HCT116 (cell line): Measurements from ENCODE around the gene SUGCT. TPM values are rescaled to one million over a fixed set of nuclear protein-coding genes. Genes with fewer than 3 reads are reported as not detected.

Experiments used
- ATAC-seq: fragments of 200-7000 bp; cut with Tn5 transposase; 2 replicates; pipeline ENCODE4 v1.9.1; 2020; ENCODE audit warnings: mild to moderate bottlenecking, moderate library complexity
- BruUV-seq: library from RNA; stranded (reverse); fragments of 400-500 nt; replicated peaks from 2 replicates; lab custom pipeline; 2021; lab: Mats Ljungman, UMichigan
- CTCF ChIA-PET: fragments of 300-600 bp; sonication (Branson Sonifier 250); formaldehyde crosslinking; loops from one replicate; lab custom pipeline; 2021; ENCODE audit warnings: antibody characterized with exemption; lab: Charles Lee
- POLR2A ChIA-PET: fragments of 300-600, 350-600 bp; sonication (Branson Sonifier 250); formaldehyde crosslinking; loops from one replicate; lab custom pipeline; 2021; ENCODE audit warnings: antibody characterized with exemption; lab: Charles Lee
- RAD21 ChIA-PET, 2 experiments: fragments of 300-600 bp; sonication (Branson Sonifier 250); formaldehyde crosslinking; loops; one replicate each; lab custom pipeline; 2023; ENCODE audit warnings: low total read pairs in 2 of 2; ENCODE audit not compliant: uncharacterized antibody in 2 of 2, unreplicated experiment in 2 of 2, low non-redundant PET in 1 of 2; lab: Charles Lee
- DNase-seq: peaks from one replicate; pipeline ENCODE4 v3.0.0-alpha.2; 2010; ENCODE audit warnings: low read depth, low spot score
- H2AFZ ChIP-seq: fragments of 200-600 bp; shearing (Covaris generic), sonication (generic); 2 replicates; pipeline ENCODE4 v1.6.1; 2017; ENCODE audit warnings: low read depth, mixed run types, mixed read lengths, antibody characterized with exemption, low read length; ENCODE audit not compliant: poor library complexity, severe bottlenecking
- H3K27ac ChIP-seq: 2 replicates; pipeline ENCODE4 v1.5.1; 2012; ENCODE audit warnings: low read depth, low read length
- H3K27me3 ChIP-seq: fragments of 200-600 bp; sonication (generic); 2 replicates; pipeline ENCODE4 v1.6.1; 2016; ENCODE audit warnings: mixed run types, low read length, mixed read lengths; ENCODE audit not compliant: insufficient read depth
- H3K36me3 ChIP-seq, 2 experiments: fragments of 200-500 bp in 1 of 2; fragments of 200-600 bp in 1 of 2; sonication (Bioruptor generic) in 1 of 2; sonication (generic) in 1 of 2; 2 replicates each; pipeline versions ENCODE4 v1.5.1 to v1.6.1; 2014 to 2016; ENCODE audit warnings: low read length in 2 of 2, inconsistent platforms in 1 of 2, mixed read lengths in 1 of 2, mixed run types in 1 of 2; ENCODE audit not compliant: insufficient read depth in 2 of 2, control insufficient read depth in 1 of 2
- H3K4me1 ChIP-seq, 2 experiments: fragments of 200-600 bp in 1 of 2; sonication (generic) in 1 of 2; 2 replicates each; pipeline versions ENCODE4 v1.5.1 to v1.6.1; 2012 to 2017; ENCODE audit warnings: low read length in 2 of 2, inconsistent platforms in 1 of 2, mild to moderate bottlenecking in 1 of 2, mixed read lengths in 1 of 2, mixed run types in 1 of 2, moderate library complexity in 1 of 2; ENCODE audit not compliant: insufficient read depth in 2 of 2, control insufficient read depth in 1 of 2
- H3K4me2 ChIP-seq: fragments of 200-600 bp; sonication (generic); 2 replicates; pipeline ENCODE4 v1.6.1; 2017; ENCODE audit warnings: mixed run types, low read length, mixed read lengths
- H3K4me3 ChIP-seq, 2 experiments: fragments of 200-600 bp in 1 of 2; sonication (generic) in 1 of 2; replicated peaks in 1 of 2; 2 replicates each; pipeline ENCODE4 v1.5.1; 2011 to 2016; ENCODE audit warnings: low read length in 2 of 2, control low read depth in 1 of 2, low read depth in 1 of 2, mild to moderate bottlenecking in 1 of 2, mixed read lengths in 1 of 2, mixed run types in 1 of 2
- H3K79me2 ChIP-seq: fragments of 200-600 bp; sonication (generic); 2 replicates; pipeline ENCODE4 v1.6.1; 2017; ENCODE audit warnings: mild to moderate bottlenecking, mixed run types, low read length, moderate library complexity, mixed read lengths; ENCODE audit not compliant: insufficient read depth
- H3K9ac ChIP-seq: fragments of 200-600 bp; sonication (generic); 2 replicates; pipeline ENCODE4 v1.6.1; 2016; ENCODE audit warnings: low read length, mixed read lengths
- H3K9me2 ChIP-seq: fragments of 200-600 bp; sonication (generic), shearing (Covaris generic); 2 replicates; pipeline ENCODE4 v1.6.1; 2017; ENCODE audit warnings: mixed run types, mild to moderate bottlenecking, moderate library complexity; ENCODE audit not compliant: insufficient read depth
- H3K9me3 ChIP-seq, 2 experiments: fragments of 200-500 bp in 1 of 2; fragments of 200-600 bp in 1 of 2; sonication (Bioruptor generic) in 1 of 2; sonication (generic) in 1 of 2; 2 replicates each; pipeline ENCODE4 v1.6.1; 2014 to 2017; ENCODE audit warnings: low read length in 2 of 2, mixed read lengths in 2 of 2, inconsistent platforms in 1 of 2, low read depth in 1 of 2, mild to moderate bottlenecking in 1 of 2, mixed run types in 1 of 2, moderate library complexity in 1 of 2; ENCODE audit not compliant: control insufficient read depth in 1 of 2, insufficient read depth in 1 of 2
- H4K20me1 ChIP-seq: fragments of 200-600 bp; sonication (generic), shearing (Covaris generic); 2 replicates; pipeline ENCODE4 v1.6.1; 2017; ENCODE audit warnings: mixed run types, mild to moderate bottlenecking, moderate library complexity; ENCODE audit not compliant: insufficient read depth
- CBX3 ChIP-seq: IDR thresholded peaks from 2 replicates; pipeline ENCODE4 v1.6.1; 2012; ENCODE audit warnings: low read depth
- CEBPB ChIP-seq: IDR thresholded peaks from 2 replicates; pipeline ENCODE4 v1.6.1; 2012; ENCODE audit warnings: low read depth
- EGR1 ChIP-seq: IDR thresholded peaks from 2 replicates; pipeline ENCODE4 v1.6.1; 2012; ENCODE audit warnings: low read depth
- ELF1 ChIP-seq: IDR thresholded peaks from 2 replicates; pipeline ENCODE4 v1.6.1; 2012; ENCODE audit warnings: low read depth, borderline replicate concordance
- EZH2 ChIP-seq: fragments of 200-600 bp; sonication (generic); IDR thresholded peaks from 2 replicates; pipeline ENCODE4 v1.6.1; 2017; ENCODE audit warnings: antibody characterized with exemption, mixed run types
- EZH2phosphoT487 ChIP-seq: fragments of 200-600 bp; IDR thresholded peaks from 2 replicates; pipeline ENCODE4 v1.6.1; 2018; ENCODE audit warnings: antibody characterized with exemption, borderline replicate concordance
- JUND ChIP-seq: IDR thresholded peaks from 2 replicates; pipeline ENCODE4 v1.6.1; 2012
- MAX ChIP-seq: IDR thresholded peaks from 2 replicates; pipeline ENCODE4 v1.6.1; 2012
- POLR2A ChIP-seq: IDR thresholded peaks from 2 replicates; pipeline ENCODE4 v1.7.0; 2011; ENCODE audit warnings: borderline replicate concordance; ENCODE audit not compliant: insufficient read depth, insufficient read length; ENCODE audit errors: extremely low read depth
- POLR2AphosphoS5 ChIP-seq: IDR thresholded peaks from 2 replicates; pipeline ENCODE4 v1.6.1; 2011; ENCODE audit warnings: mild to moderate bottlenecking, low read depth, low read length, moderate library complexity
- REST ChIP-seq: IDR thresholded peaks from 2 replicates; pipeline ENCODE4 v1.6.1; 2012; ENCODE audit warnings: low read depth
- SIN3A ChIP-seq: IDR thresholded peaks from 2 replicates; pipeline ENCODE4 v1.6.1; 2012; ENCODE audit warnings: low read depth
- SP1 ChIP-seq: IDR thresholded peaks from 2 replicates; pipeline ENCODE4 v1.6.1; 2012; ENCODE audit warnings: low read depth
- SRF ChIP-seq: IDR thresholded peaks from 2 replicates; pipeline ENCODE4 v1.6.1; 2012; ENCODE audit warnings: low read depth
- YY1 ChIP-seq: IDR thresholded peaks from 2 replicates; pipeline ENCODE4 v1.6.1; 2011; ENCODE audit warnings: low read length, low read depth, moderate library complexity, mild to moderate bottlenecking; ENCODE audit not compliant: insufficient replicate concordance; ENCODE audit errors: extremely low read depth
- ZBTB33 ChIP-seq: IDR thresholded peaks from 2 replicates; pipeline ENCODE4 v1.6.1; 2011; ENCODE audit warnings: mild to moderate bottlenecking, low read length, moderate library complexity; ENCODE audit not compliant: insufficient replicate concordance; ENCODE audit errors: extremely low read depth
- ZNF274 ChIP-seq: fragments of 200-500 bp; sonication (Bioruptor generic); IDR thresholded peaks from 2 replicates; pipeline ENCODE4 v1.6.1; 2014; ENCODE audit warnings: mild to moderate bottlenecking, low read depth, low read length, inconsistent platforms
- intact Hi-C: fragments of 100-400 bp; cut with micrococcal nuclease; formaldehyde crosslinking; loops from 2 replicates; pipeline ENCODE4 v1.10.0; 2022
- total RNA-seq: library from RNA; stranded (reverse); gene quantifications from one replicate; pipeline ENCODE4 v1.2.1, GENCODE V29; 2021; ENCODE audit not compliant: unreplicated experiment

Gene SUGCT
- total RNA-seq, 1 experiment from 2014 or later, result 4.4 TPM

GRCh38 chr7:40786909-40787308 is 652.1 kb downstream of the SUGCT start:
- Histone ChIP-seq H3K9ac (no peak overlapping the region), H3K79me2 (no peaks in the 10 kb centered on the region), H3K4me2 (no peak overlapping the region), H3K27me3 (no peaks in the 10 kb centered on the region), H3K27ac (no peak overlapping the region), H3K9me2 (no peaks in the 10 kb centered on the region), H3K4me1 (no peaks in the 10 kb centered on the region), H3K9me3 (no peaks in the 10 kb centered on the region), H3K4me3 (no peak overlapping the region), H3K36me3 (no peaks in the 10 kb centered on the region), H4K20me1 (no peaks in the 10 kb centered on the region), H2AFZ (no peak overlapping the region)
- DNase-seq (no peak), ATAC-seq (no peak)
- CTCF ChIA-PET, result no interaction called here
- no TSS peak for BruUV-seq
- intact Hi-C loops, result no loop called here
- RAD21 ChIA-PET, result no interaction called here
- POLR2A ChIA-PET, result interaction anchor here (0.7 kb wide), 1 partner anchor 174 kb away, joined by 8 read pairs; no protein-coding TSS in a partner anchor
- no peak for TF ChIP-seq EZH2phosphoT487
- no peak for TF ChIP-seq YY1
- TF ChIP-seq JUND, result no peak
- no peak for TF ChIP-seq EGR1

GRCh38 chr7:40793132-40793531 is 658.3 kb downstream of the SUGCT start:
- Histone ChIP-seq H3K27ac (no peak overlapping the region), H3K9ac (no peak overlapping the region), H3K4me1 (no peaks in the 10 kb centered on the region), H3K36me3 (no peaks in the 10 kb centered on the region), H3K4me3 (no peak overlapping the region), H3K4me2 (no peak overlapping the region), H3K9me3 (no peaks in the 10 kb centered on the region), H3K9me2 (no peaks in the 10 kb centered on the region), H3K27me3 (no peaks in the 10 kb centered on the region), H3K79me2 (no peaks in the 10 kb centered on the region), H2AFZ (no peak overlapping the region), H4K20me1 (no peaks in the 10 kb centered on the region)
- no peak for DNase-seq
- RAD21 ChIA-PET, result no interaction called here
- CTCF ChIA-PET, result no interaction called here
- no TSS peak for BruUV-seq
- intact Hi-C loops, result no loop called here
- no peak for ATAC-seq
- POLR2A ChIA-PET, result no interaction called here
- TF ChIP-seq YY1 (no peak), MAX (no peak), REST (no peak), POLR2A (no peak), ZNF274 (no peak), ZBTB33 (no peak), CBX3 (no peak), EZH2phosphoT487 (no peak), EGR1 (no peak), SIN3A (no peak), SP1 (no peak), EZH2 (no peak), CEBPB (no peak), SRF (no peak), POLR2AphosphoS5 (no peak), ELF1 (no peak)
